ENCODE measurements around the gene KEL.

- TF ChIP-seq CTCF (IDR thresholded peaks at IDR 0.05) (no peak), POLR2AphosphoS5 (IDR thresholded peaks at IDR 0.05) (no peak)
Measured at GRCh38 chr7:142962991-142963390, 828 bp upstream of the KEL start.
